H1 (cell line): ENCODE measurements around the gene NEDD4L. TPM values are rescaled to one million over a fixed set of nuclear protein-coding genes. Genes with fewer than 3 reads are reported as not detected.

Source experiments
- CTCF ChIA-PET: fragments of 300-600 bp; sonication (Branson Sonifier 250); formaldehyde crosslinking; loops from one replicate; lab custom pipeline; 2021; ENCODE audit not compliant: partially characterized antibody; lab: Charles Lee
- POLR2A ChIA-PET: fragments of 300-600 bp; sonication (Branson Sonifier 250); formaldehyde crosslinking; loops from one replicate; lab custom pipeline; 2021; ENCODE audit warnings: inconsistent platforms; ENCODE audit not compliant: partially characterized antibody; lab: Charles Lee
- DNase-seq, 2 experiments: peaks; one replicate each; pipeline versions ENCODE4 v3.0.0 to v3.0.0-alpha.2; 2010 to 2022; ENCODE audit warnings: low spot score in 2 of 2, low read depth in 1 of 2, mixed read lengths in 1 of 2
- FAIRE-seq: peaks from 2 replicates; lab custom pipeline; 2011; peaks lifted over from hg19 to GRCh38; lab: Jason Lieb, UNC
- H2AFZ ChIP-seq: 2 replicates; pipeline ENCODE4 v1.8.1; 2012; ENCODE audit warnings: low read length, inconsistent platforms
- H2AK5ac ChIP-seq: 2 replicates; pipeline ENCODE4 v1.6.1; 2013; ENCODE audit warnings: low read depth, low read length
- H2BK120ac ChIP-seq: replicated peaks from 2 replicates; pipeline ENCODE3; 2013; ENCODE audit warnings: low read depth, low read length, inconsistent platforms
- H2BK12ac ChIP-seq: 2 replicates; pipeline ENCODE4 v1.6.1; 2013; ENCODE audit warnings: low read depth, low read length
- H2BK15ac ChIP-seq: 2 replicates; pipeline ENCODE4 v1.6.1; 2013; ENCODE audit warnings: low read length
- H2BK20ac ChIP-seq: 2 replicates; pipeline ENCODE4 v1.6.1; 2013; ENCODE audit warnings: low read length
- H2BK5ac ChIP-seq: 2 replicates; pipeline ENCODE4 v1.6.1; 2013; ENCODE audit warnings: low read depth, low read length
- H3K14ac ChIP-seq: 2 replicates; pipeline ENCODE4 v1.6.1; 2013; ENCODE audit warnings: inconsistent platforms; ENCODE audit not compliant: insufficient read length
- H3K18ac ChIP-seq: 2 replicates; pipeline ENCODE4 v1.6.1; 2013; ENCODE audit warnings: low read length; ENCODE audit errors: extremely low read depth
- H3K23ac ChIP-seq: 2 replicates; pipeline ENCODE4 v1.6.1; 2013; ENCODE audit warnings: inconsistent platforms; ENCODE audit not compliant: insufficient read length
- H3K23me2 ChIP-seq: 2 replicates; pipeline ENCODE4 v1.6.1; 2013; ENCODE audit warnings: low read depth, low read length
- H3K27ac ChIP-seq: 2 replicates; pipeline ENCODE4 v1.6.1; 2011; ENCODE audit warnings: low read depth, low read length, inconsistent platforms
- H3K27me3 ChIP-seq, 4 experiments: replicated peaks in 1 of 4; 1 replicate in 1 of 4; 2 replicates in 3 of 4; pipeline versions ENCODE4 v1.6.1 to v1.8.1; 2011 to 2013; ENCODE audit warnings: low read length in 3 of 4, mild to moderate bottlenecking in 3 of 4, inconsistent platforms in 2 of 4, mixed read lengths in 2 of 4, moderate library complexity in 1 of 4; ENCODE audit not compliant: control insufficient read depth in 3 of 4, insufficient read depth in 3 of 4; ENCODE audit errors: extremely low read depth in 1 of 4
- H3K36me3 ChIP-seq, 4 experiments: 2 replicates each; pipeline versions ENCODE4 v1.6.1 to v1.8.1; 2011 to 2013; ENCODE audit warnings: mild to moderate bottlenecking in 4 of 4, low read length in 3 of 4, moderate library complexity in 2 of 4, control low read depth in 1 of 4, inconsistent platforms in 1 of 4; ENCODE audit not compliant: insufficient read depth in 4 of 4, control insufficient read depth in 2 of 4
- H3K4ac ChIP-seq: replicated peaks from 2 replicates; pipeline ENCODE3; 2013; ENCODE audit warnings: low read length, low read depth, mixed read lengths, inconsistent platforms; ENCODE audit not compliant: insufficient read length
- H3K4me1 ChIP-seq, 4 experiments: replicated peaks in 1 of 4; 1 replicate in 1 of 4; 2 replicates in 3 of 4; pipeline versions ENCODE4 v1.6.1 to v1.8.1; 2011 to 2013; ENCODE audit warnings: low read length in 3 of 4, inconsistent platforms in 2 of 4, mixed read lengths in 1 of 4; ENCODE audit not compliant: insufficient read depth in 4 of 4, control insufficient read depth in 3 of 4
- H3K4me2 ChIP-seq, 2 experiments: 2 replicates each; pipeline versions ENCODE4 v1.6.1 to v1.8.1; 2011 to 2013; ENCODE audit warnings: low read depth in 2 of 2, low read length in 2 of 2, control low read depth in 1 of 2, inconsistent platforms in 1 of 2, mild to moderate bottlenecking in 1 of 2; ENCODE audit not compliant: insufficient read depth in 1 of 2
- H3K4me3 ChIP-seq, 4 experiments: fragments of 200-600, 300-600 bp in 1 of 4; sonication (generic), shearing (Covaris generic), sonication (Bioruptor Twin) in 1 of 4; 2 replicates each; pipeline versions ENCODE4 v1.5.1 to v1.8.1; 2011 to 2016; ENCODE audit warnings: low read length in 4 of 4, low read depth in 3 of 4, control low read depth in 2 of 4, inconsistent platforms in 2 of 4, mild to moderate bottlenecking in 2 of 4, mixed read lengths in 1 of 4, moderate library complexity in 1 of 4; ENCODE audit not compliant: insufficient read depth in 2 of 4; ENCODE audit errors: extremely low read depth in 1 of 4
- H3K56ac ChIP-seq: replicated peaks from 2 replicates; pipeline ENCODE3; 2013; ENCODE audit warnings: low read depth, mild to moderate bottlenecking, mixed read lengths, low read length, inconsistent platforms; ENCODE audit not compliant: insufficient read length
- H3K79me1 ChIP-seq: 2 replicates; pipeline ENCODE4 v1.6.1; 2013; ENCODE audit warnings: low read depth, low read length, control low read depth
- H3K79me2 ChIP-seq, 2 experiments: 2 replicates each; pipeline versions ENCODE4 v1.6.1 to v1.8.1; 2012 to 2013; ENCODE audit warnings: low read length in 2 of 2, mild to moderate bottlenecking in 2 of 2, inconsistent platforms in 1 of 2; ENCODE audit not compliant: insufficient read depth in 2 of 2, control insufficient read depth in 1 of 2
- H3K9ac ChIP-seq, 4 experiments: replicated peaks in 1 of 4; 1 replicate in 1 of 4; 2 replicates in 3 of 4; pipeline versions ENCODE4 v1.6.1 to v1.8.1; 2011 to 2013; ENCODE audit warnings: low read depth in 3 of 4, low read length in 3 of 4, control low read depth in 2 of 4, mild to moderate bottlenecking in 2 of 4, moderate library complexity in 2 of 4, inconsistent platforms in 1 of 4; ENCODE audit errors: extremely low read depth in 1 of 4
- H3K9me3 ChIP-seq, 2 experiments: 2 replicates each; pipeline versions ENCODE4 v1.6.1 to v1.8.1; 2012 to 2013; ENCODE audit warnings: mild to moderate bottlenecking in 2 of 2, moderate library complexity in 2 of 2, control low read depth in 1 of 2, inconsistent platforms in 1 of 2, low read depth in 1 of 2, low read length in 1 of 2, mixed read lengths in 1 of 2; ENCODE audit not compliant: insufficient read depth in 2 of 2
- H4K20me1 ChIP-seq, 2 experiments: replicated peaks in 1 of 2; 2 replicates each; pipeline versions ENCODE3 to v1.8.1; 2011 to 2013; ENCODE audit warnings: inconsistent platforms in 2 of 2, low read length in 2 of 2, mild to moderate bottlenecking in 1 of 2; ENCODE audit not compliant: insufficient read depth in 2 of 2, control insufficient read depth in 1 of 2
- H4K5ac ChIP-seq: 2 replicates; pipeline ENCODE4 v1.6.1; 2013; ENCODE audit warnings: low read length, low read depth, mixed read lengths, inconsistent platforms; ENCODE audit not compliant: insufficient read length
- H4K8ac ChIP-seq: 2 replicates; pipeline ENCODE4 v1.8.0; 2013; ENCODE audit warnings: mild to moderate bottlenecking, moderate library complexity, low read length, inconsistent platforms; ENCODE audit not compliant: insufficient read depth; ENCODE audit errors: extremely low read depth
- H4K91ac ChIP-seq: replicated peaks from 2 replicates; pipeline ENCODE3; 2013; ENCODE audit warnings: low read length, mixed read lengths, inconsistent platforms; ENCODE audit not compliant: insufficient read length
- ATF3 ChIP-seq: IDR thresholded peaks from 2 replicates; pipeline ENCODE4 v1.6.1; 2011; ENCODE audit warnings: low read depth, mild to moderate bottlenecking, low read length; ENCODE audit not compliant: insufficient read depth
- BRCA1 ChIP-seq: IDR thresholded peaks from 2 replicates; pipeline ENCODE4 v1.6.1; 2012; ENCODE audit warnings: low read depth, low read length, improper control_type of control experiment
- CHD1 ChIP-seq: IDR thresholded peaks from 2 replicates; pipeline ENCODE4 v1.6.1; 2012; ENCODE audit warnings: low read depth, low read length, improper control_type of control experiment
- GABPA ChIP-seq: IDR thresholded peaks from 2 replicates; pipeline ENCODE4 v1.6.1; 2011; ENCODE audit warnings: mild to moderate bottlenecking, low read length, moderate library complexity, borderline replicate concordance; ENCODE audit not compliant: insufficient read depth
- HDAC2 ChIP-seq, 2 experiments: fragments of 300-600 bp in 1 of 2; sonication (generic) in 1 of 2; IDR thresholded peaks; 2 replicates each; pipeline ENCODE4 v1.6.1; 2011 to 2012; ENCODE audit warnings: low read depth in 2 of 2, low read length in 2 of 2, mild to moderate bottlenecking in 2 of 2, moderate library complexity in 2 of 2, borderline replicate concordance in 1 of 2, inconsistent platforms in 1 of 2
- POLR2A ChIP-seq, 2 experiments: IDR thresholded peaks; 1 replicate in 1 of 2; 2 replicates in 1 of 2; pipeline ENCODE4 v1.6.1; 2011; ENCODE audit warnings: low read depth in 2 of 2, low read length in 2 of 2, mild to moderate bottlenecking in 2 of 2; ENCODE audit errors: control extremely low read depth in 1 of 2
- RFX5 ChIP-seq: IDR thresholded peaks from 2 replicates; pipeline ENCODE4 v1.6.1; 2011; ENCODE audit warnings: low read depth, low read length, improper control_type of control experiment, borderline replicate concordance
- WGBS, 2 experiments: shearing (Covaris generic) in 1 of 2; methylation state at CpG; one replicate each; pipeline versions ENCODE4 v1.1.6 to v1.1.7; 2013 to 2015; ENCODE audit warnings: low lambda C conversion rate in 2 of 2, mixed read lengths in 2 of 2, inconsistent platforms in 1 of 2, low coverage in 1 of 2, missing lambda C conversion rate in 1 of 2; ENCODE audit not compliant: insufficient replicate concordance in 2 of 2, insufficient coverage in 1 of 2, insufficient read length in 1 of 2; ENCODE audit errors: extremely low coverage in 1 of 2, missing lambda C conversion rate in 1 of 2; 5-methylcytosine and 5-hydroxymethylcytosine counted together
- polyA plus RNA-seq, 7 experiments: library from polyadenylated mRNA; depleted of rRNA in 3 of 7; stranded (reverse) in 5 of 7; unstranded in 2 of 7; fragments of >200 nt in 5 of 7; fragments of 200-250 nt in 2 of 7; gene quantifications; 1 replicate in 5 of 7; 2 replicates in 1 of 7; 4 replicates in 1 of 7; pipeline versions ENCODE4 v1.2.1 to v1.2.3, GENCODE V29; 2011 to 2013; ENCODE audit warnings: missing spikeins in 2 of 7, mixed read lengths in 2 of 7
- total RNA-seq: library from RNA; stranded (reverse); fragmentation: NEBNext Ultra II Directional; extraction: Animal tissue kit (Norgen Biotek cat#: 25700); gene quantifications from 2 replicates; pipeline ENCODE4 v1.2.1, GENCODE V29; 2021

Gene NEDD4L
- total and polyA plus RNA-seq, 2 of the 8 experiments (the other 6 are each of a cell fraction or from before 2014, with no cell fraction given): 37.3 to 69.8 TPM

DNA sequence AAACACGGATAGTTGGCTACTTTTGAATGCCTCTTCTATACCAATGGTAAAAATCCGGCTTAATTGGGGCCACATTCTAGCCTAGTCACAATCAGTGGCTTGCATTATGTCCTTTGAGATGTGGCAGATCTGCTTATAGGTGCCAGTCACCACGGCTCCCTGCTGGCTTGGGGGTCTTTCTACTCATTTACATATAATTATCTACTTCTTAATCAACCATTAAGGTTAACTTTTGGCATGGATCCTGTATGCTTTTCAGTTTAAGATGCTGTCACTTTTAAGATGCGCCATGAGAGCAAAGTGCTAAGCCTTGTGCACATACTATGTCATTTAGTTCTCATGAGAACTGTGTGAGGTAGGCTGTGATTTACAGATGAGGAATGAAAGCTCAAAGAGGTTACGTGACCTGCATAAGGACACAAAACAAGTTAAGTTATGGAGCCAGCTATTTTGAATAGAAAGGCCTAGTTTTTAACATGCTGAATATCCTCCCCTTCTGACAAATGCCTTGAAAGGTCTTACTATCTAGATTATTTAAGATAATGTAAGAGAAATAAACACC, 4.1 kb downstream of the NEDD4L start:
- Histone ChIP-seq H2BK5ac (no peak overlapping the region), H2BK20ac (no peak overlapping the region), H4K8ac (no peak overlapping the region), H3K23ac (no peak overlapping the region), H2AK5ac (no peak overlapping the region), H4K91ac (no peak overlapping the region), H2AFZ (no peak overlapping the region), H3K4me1 (peaks cover 3 to 11% (median 5%) of the 10 kb centered on the region in 4 experiments; a peak in 5 of 7 replicates), H3K23me2 (peaks cover 6% of the 10 kb centered on the region), H4K5ac (no peak overlapping the region), H3K36me3 (no peaks in the 10 kb centered on the region), H3K18ac (no peak overlapping the region), H3K14ac (no peak overlapping the region), H3K4me3 (no peak overlapping the region), H3K27me3 (no peaks in the 10 kb centered on the region; a peak in 1 of 7 replicates), H2BK120ac (no peak overlapping the region), H4K20me1 (peaks cover 8 to 9% of the 10 kb centered on the region in 2 experiments), H3K4me2 (no peak overlapping the region), H3K4ac (no peak overlapping the region), H3K79me2 (peaks cover 11 to 64% of the 10 kb centered on the region in 2 experiments), H3K27ac (no peak overlapping the region), H3K56ac (no peak overlapping the region), H3K79me1 (peaks cover 4% of the 10 kb centered on the region), H2BK15ac (no peak overlapping the region), H3K9ac (no peak overlapping the region), H3K9me3 (no peaks in the 10 kb centered on the region), H2BK12ac (no peak overlapping the region)
- DNase-seq: no peak
- FAIRE-seq: no peak
- 90% methylated on average over 5 of the region's 5 CpGs; no CpG with 5 or more reads in 1 of the 2 experiments for WGBS, 2 experiments
- ChIA-PET POLR2A (no interaction called here), CTCF (interaction anchor here (0.7 to 4.5 kb wide), 3 partner anchors 73 to 380 kb away, joined by 3 to 43 read pairs (median 3); no protein-coding TSS in a partner anchor)
- TF ChIP-seq CHD1: no peak
- no peak for TF ChIP-seq GABPA
- TF ChIP-seq RFX5: no peak
- no peak for TF ChIP-seq HDAC2 (IDR thresholded peaks at IDR 0.05; ENCODE audit: borderline replicate concordance in 1 of 2, low read depth in 2 of 2, low read length in 2 of 2)
- TF ChIP-seq BRCA1: no peak
- TF ChIP-seq ATF3: no peak
- TF ChIP-seq POLR2A (IDR thresholded peaks at IDR 0.05; ENCODE audit: control extremely low read depth in 1 of 2, low read depth in 2 of 2, low read length in 2 of 2): no peak
